GM11168 (cell line): ENCODE results near the gene RBMS1.
"Not testable (repeated sequence)": the region's sequence is repeated elsewhere in the genome, so short reads cannot be mapped to it uniquely, and the experiment has no call there.

Source experiments
- in situ Hi-C: fragments of 300-500 bp; cut with MboI; formaldehyde crosslinking; loops from one replicate; pipeline ENCODE4 v1.12.0; 2022; ENCODE audit warnings: low sequenced_read_pairs; ENCODE audit not compliant: unreplicated experiment

Gene RBMS1

GRCh38 chr2:160368988-160369930 is 124.3 kb downstream of the RBMS1 start:
- in situ Hi-C loops, result no loop called here

GRCh38 chr2:160367887-160368286 is 125.7 kb downstream of the RBMS1 start:
- in situ Hi-C loops, result no loop called here

- in situ Hi-C loops, result not testable (repeated sequence)
Observed at GRCh38 chr2:160367139-160367538, 126.5 kb downstream of the RBMS1 start.

GRCh38 chr2:160366474-160366873 is 127.1 kb downstream of the RBMS1 start:
- in situ Hi-C loops, result no loop called here

GRCh38 chr2:160365716-160366367 is 127.8 kb downstream of the RBMS1 start:
- in situ Hi-C loops, result no loop called here

- in situ Hi-C loops, result no loop called here
Observed at GRCh38 chr2:160364364-160364763, 129.2 kb downstream of the RBMS1 start.

- in situ Hi-C loops, result no loop called here
Observed at GRCh38 chr2:160363961-160364360, 129.6 kb downstream of the RBMS1 start.

- in situ Hi-C loops, result no loop called here
Observed at GRCh38 chr2:160363055-160363454, 130.6 kb downstream of the RBMS1 start.

GRCh38 chr2:160362541-160362940 is 131.1 kb downstream of the RBMS1 start:
- in situ Hi-C loops, result no loop called here

- in situ Hi-C loops, result no loop called here
Observed at GRCh38 chr2:160362018-160362417, 131.6 kb downstream of the RBMS1 start.

- in situ Hi-C loops, result no loop called here
Observed at GRCh38 chr2:160360089-160360757, 133.4 kb downstream of the RBMS1 start.

GRCh38 chr2:160358046-160358445 is 135.6 kb downstream of the RBMS1 start:
- in situ Hi-C loops, result no loop called here

- in situ Hi-C loops, result no loop called here
Observed at GRCh38 chr2:160356485-160356884, 137.1 kb downstream of the RBMS1 start.

- in situ Hi-C loops, result no loop called here
Observed at GRCh38 chr2:160355080-160355479, 138.5 kb downstream of the RBMS1 start.

GRCh38 chr2:160354677-160355076 is 138.9 kb downstream of the RBMS1 start:
- in situ Hi-C loops, result no loop called here

- in situ Hi-C loops, result no loop called here
Observed at GRCh38 chr2:160353813-160354212, 139.8 kb downstream of the RBMS1 start.

GRCh38 chr2:160353166-160353565 is 140.4 kb downstream of the RBMS1 start:
- in situ Hi-C loops, result no loop called here

GRCh38 chr2:160352500-160352899 is 141.1 kb downstream of the RBMS1 start:
- in situ Hi-C loops, result no loop called here

- in situ Hi-C loops, result no loop called here
Observed at GRCh38 chr2:160351956-160352355, 141.7 kb downstream of the RBMS1 start.

- in situ Hi-C loops, result loop anchor here (25.0 kb wide), 1 partner anchor 638 kb away; no protein-coding TSS in a partner anchor
Observed at GRCh38 chr2:160349306-160349705, 144.3 kb downstream of the RBMS1 start.
